AG04450 (cell line): ENCODE data around the gene ADAMTS2. TPM values are rescaled to one million over a fixed set of nuclear protein-coding genes. Genes with fewer than 3 reads are reported as not detected.

ENCODE experiments used
- CTCF ChIA-PET: fragments of 300-600, 350-600 bp; formaldehyde crosslinking; extraction: SDS; loops from one replicate; lab custom pipeline; 2022; ENCODE audit warnings: antibody characterized with exemption, inconsistent platforms; lab: Charles Lee
- POLR2A ChIA-PET: fragments of 350-600 bp; formaldehyde crosslinking; extraction: SDS; loops from one replicate; lab custom pipeline; 2021; ENCODE audit warnings: antibody characterized with exemption, inconsistent platforms; lab: Yijun Ruan, JAX
- DNase-seq: peaks from one replicate; pipeline ENCODE4 v3.0.0-alpha.2; 2011; ENCODE audit warnings: low read depth, low spot score
- H3K27ac ChIP-seq: one replicate; pipeline ENCODE4 v1.5.1; 2012; ENCODE audit warnings: low read depth, low read length, control low read depth
- H3K27me3 ChIP-seq: one replicate; pipeline ENCODE4 v1.6.0; 2012; ENCODE audit warnings: low read length; ENCODE audit not compliant: control insufficient read depth, insufficient read depth
- H3K4me3 ChIP-seq: 2 replicates; pipeline ENCODE4 v1.5.1; 2011; ENCODE audit warnings: mild to moderate bottlenecking, low read depth, low read length, control low read depth
- H3K9me3 ChIP-seq: 2 replicates; pipeline ENCODE4 v1.5.1; 2012; ENCODE audit warnings: low read length; ENCODE audit not compliant: control insufficient read depth, insufficient read depth
- CTCF ChIP-seq: IDR thresholded peaks from 2 replicates; pipeline ENCODE4 v1.5.1; 2011; ENCODE audit warnings: low read depth, low read length, control low read depth, inconsistent platforms
- polyA plus RNA-seq: library from polyadenylated mRNA; depleted of rRNA; stranded (reverse); fragments of >200 nt; gene quantifications from 2 replicates; pipeline ENCODE4 v1.2.3, GENCODE V29; 2011

The ADAMTS2 gene
- polyA plus RNA-seq, 1 experiment: 22.6 TPM

GRCh38 chr5:179276838-179277395, 68.3 kb downstream of the ADAMTS2 start:
- Histone ChIP-seq H3K27ac (peak overlapping the region; percentile 95), H3K9me3 (peaks cover 6% of the 10 kb centered on the region; the same call in 1 of the 2 replicates), H3K27me3 (no peaks in the 10 kb centered on the region), H3K4me3 (no peak overlapping the region)
- peak; percentile 12 for TF ChIP-seq CTCF
- CTCF ChIA-PET: no interaction called here
- POLR2A ChIA-PET: interaction anchor here (2.0 kb wide), 1 partner anchor 11 kb away, joined by 15 read pairs; no protein-coding TSS in a partner anchor
- DNase-seq: no peak

GRCh38 chr5:179275941-179276837, 69.1 kb downstream of the ADAMTS2 start:
- POLR2A ChIA-PET: interaction anchor here (1.0 to 2.0 kb wide), 2 partner anchors 10 to 80 kb away, joined by 4 to 15 read pairs; no protein-coding TSS in a partner anchor
- Histone ChIP-seq H3K27me3 (no peaks in the 10 kb centered on the region), H3K9me3 (peaks cover 6% of the 10 kb centered on the region; the same call in 1 of the 2 replicates), H3K27ac (peak overlapping the region; percentile 95), H3K4me3 (no peak overlapping the region)
- CTCF ChIA-PET: no interaction called here
- no peak for TF ChIP-seq CTCF
- peak; percentile 93 for DNase-seq

- peaks cover 6% of the 10 kb centered on the region; the same call in 1 of the 2 replicates for H3K9me3 ChIP-seq
- ChIA-PET POLR2A (interaction anchor here (1.0 to 2.0 kb wide), 2 partner anchors 9 to 81 kb away, joined by 4 to 15 read pairs; no protein-coding TSS in a partner anchor), CTCF (no interaction called here)
- DNase-seq: no peak
- no peak for TF ChIP-seq CTCF
- no peak overlapping the region for H3K4me3 ChIP-seq
- H3K27ac ChIP-seq: peak overlapping the region; percentile 95
- no peaks in the 10 kb centered on the region for H3K27me3 ChIP-seq
Observed at GRCh38 chr5:179275381-179275878, 69.8 kb downstream of the ADAMTS2 start.

GRCh38 chr5:179274321-179275315, 70.6 kb downstream of the ADAMTS2 start:
- ChIA-PET POLR2A (interaction anchor here (0.7 to 2.0 kb wide), 3 partner anchors 9 to 82 kb away, joined by 4 to 15 read pairs (median 4); no protein-coding TSS in a partner anchor), CTCF (interaction anchor here (0.6 to 1.7 kb wide), 6 partner anchors 9 to 117 kb away, joined by 3 to 8 read pairs (median 3); no protein-coding TSS in a partner anchor)
- Histone ChIP-seq H3K27me3 (no peaks in the 10 kb centered on the region), H3K27ac (peak overlapping the region; percentile 95), H3K4me3 (no peak overlapping the region), H3K9me3 (peaks cover 6% of the 10 kb centered on the region; the same call in 1 of the 2 replicates)
- DNase-seq: no peak
- peak; percentile 22; the same call in 1 of the 2 replicates for TF ChIP-seq CTCF
